Fibroblast of lung (primary cell): ENCODE results near the gene NPR1. TPM values are rescaled to one million over a fixed set of nuclear protein-coding genes. Genes with fewer than 3 reads are reported as not detected.
"Not testable (repeated sequence)": the region's sequence is repeated elsewhere in the genome, so short reads cannot be mapped to it uniquely, and the experiment has no call there.

Experiments used
- DNase-seq, 2 donors: peaks; one replicate each; pipeline versions ENCODE4 v3.0.0 to v3.0.0-alpha.2; 2010; ENCODE audit warnings: low read depth in 2 of 2
- H2AFZ ChIP-seq: 2 replicates; pipeline ENCODE4 v1.5.1; 2012; ENCODE audit warnings: low read length, control low read depth, inconsistent platforms
- H3K27ac ChIP-seq: 2 replicates; pipeline ENCODE4 v1.5.1; 2011; ENCODE audit warnings: low read length, control low read depth; ENCODE audit not compliant: insufficient read depth
- H3K27me3 ChIP-seq: 2 replicates; pipeline ENCODE4 v1.5.1; 2011; ENCODE audit warnings: mild to moderate bottlenecking, low read length; ENCODE audit not compliant: control insufficient read depth, insufficient read depth
- H3K36me3 ChIP-seq: 2 replicates; pipeline ENCODE4 v1.5.1; 2011; ENCODE audit warnings: low read length; ENCODE audit not compliant: control insufficient read depth, insufficient read depth
- H3K4me1 ChIP-seq: 2 replicates; pipeline ENCODE4 v1.5.1; 2011; ENCODE audit warnings: low read length; ENCODE audit not compliant: control insufficient read depth, insufficient read depth; ENCODE audit errors: extremely low read depth
- H3K4me2 ChIP-seq: 2 replicates; pipeline ENCODE4 v1.5.1; 2011; ENCODE audit warnings: low read length, control low read depth; ENCODE audit not compliant: insufficient read depth; ENCODE audit errors: extremely low read depth
- H3K4me3 ChIP-seq, 4 experiments: fragments of 200-600 bp in 1 of 4; sonication (generic) in 1 of 4; replicated peaks in 1 of 4; 2 replicates each; pipeline ENCODE4 v1.5.1; 2011 to 2016; ENCODE audit warnings: low read length in 4 of 4, low read depth in 3 of 4, mild to moderate bottlenecking in 3 of 4, control low read depth in 2 of 4, inconsistent platforms in 1 of 4, mixed read lengths in 1 of 4; ENCODE audit not compliant: insufficient read depth in 1 of 4; ENCODE audit errors: control extremely low read depth in 1 of 4
- H3K79me2 ChIP-seq: 2 replicates; pipeline ENCODE4 v1.5.1; 2012; ENCODE audit warnings: mild to moderate bottlenecking, low read length, inconsistent platforms; ENCODE audit not compliant: control insufficient read depth, insufficient read depth
- H3K9ac ChIP-seq: 2 replicates; pipeline ENCODE4 v1.5.1; 2011; ENCODE audit warnings: mild to moderate bottlenecking, low read length, control low read depth; ENCODE audit not compliant: insufficient read depth
- H3K9me3 ChIP-seq: 2 replicates; pipeline ENCODE4 v1.5.1; 2012; ENCODE audit warnings: low read depth, low read length; ENCODE audit not compliant: control insufficient read depth, insufficient read depth
- H4K20me1 ChIP-seq: 2 replicates; pipeline ENCODE4 v1.5.1; 2011; ENCODE audit warnings: low read length; ENCODE audit not compliant: control insufficient read depth, insufficient read depth; ENCODE audit errors: extremely low read depth
- CTCF ChIP-seq, 2 donors: IDR thresholded peaks in 1 of 2; conservative IDR thresholded peaks in 1 of 2; 1 replicate in 1 of 2; 2 replicates in 1 of 2; pipeline ENCODE4 v1.5.1; 2011 to 2012; ENCODE audit warnings: low read length in 2 of 2, control low read depth in 1 of 2, inconsistent platforms in 1 of 2, low read depth in 1 of 2, mild to moderate bottlenecking in 1 of 2
- EZH2 ChIP-seq: IDR thresholded peaks from 2 replicates; pipeline ENCODE4 v1.5.1; 2012; ENCODE audit warnings: low read length, control low read depth, mild to moderate bottlenecking; ENCODE audit errors: missing control alignments
- polyA plus RNA-seq, 2 donors: library from polyadenylated mRNA; depleted of rRNA in 1 of 2; stranded (reverse) in 1 of 2; unstranded in 1 of 2; fragments of >200 nt; gene quantifications; 2 replicates each; pipeline ENCODE4 v1.2.1, GENCODE V29; 2011 to 2012; ENCODE audit warnings: missing spikeins in 1 of 2
- total RNA-seq: library from RNA; depleted of rRNA; stranded (reverse); fragments of >200 nt; gene quantifications from 2 replicates; pipeline ENCODE4 v1.2.1, GENCODE V29; 2014

Gene NPR1
- total and polyA plus RNA-seq, 2 donors (not counting 1 experiment from before 2014, with no cell fraction given) = 0.14 to 0.66 TPM

DNA sequence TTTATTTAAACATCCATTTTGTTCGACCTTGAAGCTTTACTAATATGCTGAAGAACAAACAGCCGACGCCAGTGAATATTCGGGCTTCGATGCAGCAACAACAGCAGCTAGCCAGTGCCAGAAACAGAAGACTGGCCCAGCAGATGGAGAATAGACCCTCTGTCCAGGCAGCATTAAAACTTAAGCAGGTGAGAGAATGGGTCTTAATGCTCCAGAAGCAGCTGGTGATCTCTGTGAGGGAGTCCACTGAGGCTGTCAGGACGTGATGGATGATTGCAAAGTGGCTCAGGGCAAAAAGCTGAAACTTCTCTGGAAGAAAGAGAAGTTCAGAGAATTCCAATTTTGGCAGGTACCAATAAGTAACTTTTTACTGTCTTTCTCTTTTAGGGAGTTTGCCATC lies 40.2 kb upstream of the NPR1 start:
- no peak for DNase-seq
- H4K20me1 ChIP-seq = no peaks in the 10 kb centered on the region
- H3K36me3 ChIP-seq = peaks cover 26% of the 10 kb centered on the region
- no peaks in the 10 kb centered on the region for H3K9me3 ChIP-seq
- no peak overlapping the region for H2AFZ ChIP-seq
- peaks cover 35% of the 10 kb centered on the region for H3K79me2 ChIP-seq
- no peaks in the 10 kb centered on the region for H3K27me3 ChIP-seq
- H3K9ac ChIP-seq = no peak overlapping the region
- no peak overlapping the region for H3K27ac ChIP-seq
- H3K4me3 ChIP-seq = no peak overlapping the region
- H3K4me2 ChIP-seq = no peak overlapping the region
- TF ChIP-seq CTCF (conservative IDR thresholded peaks at IDR 0.05 in 1 of 2, IDR thresholded peaks at IDR 0.05 in 1 of 2; ENCODE audit: low read depth in 1 of 2, low read length in 2 of 2) = no peak
- no peak for TF ChIP-seq EZH2
- peaks cover 4% of the 10 kb centered on the region for H3K4me1 ChIP-seq

GRCh38 chr1:153639280-153639679 lies 39.2 kb upstream of the NPR1 start:
- H3K9ac ChIP-seq = no peak overlapping the region
- H3K27ac ChIP-seq = no peak overlapping the region
- TF ChIP-seq CTCF (conservative IDR thresholded peaks at IDR 0.05 in 1 of 2, IDR thresholded peaks at IDR 0.05 in 1 of 2; ENCODE audit: low read depth in 1 of 2, low read length in 2 of 2) (no peak), EZH2 (no peak)
- H3K9me3 ChIP-seq = no peaks in the 10 kb centered on the region
- H3K36me3 ChIP-seq = peaks cover 28% of the 10 kb centered on the region
- peaks cover 35% of the 10 kb centered on the region for H3K79me2 ChIP-seq
- H4K20me1 ChIP-seq = no peaks in the 10 kb centered on the region
- H2AFZ ChIP-seq = no peak overlapping the region
- no peaks in the 10 kb centered on the region for H3K27me3 ChIP-seq
- no peaks in the 10 kb centered on the region for H3K4me1 ChIP-seq
- H3K4me2 ChIP-seq = no peak overlapping the region
- DNase-seq = no peak
- no peak overlapping the region for H3K4me3 ChIP-seq

- not testable (repeated sequence) for H3K4me1 ChIP-seq
- Histone ChIP-seq H3K79me2 (peaks cover 27% of the 10 kb centered on the region), H3K36me3 (peaks cover 31% of the 10 kb centered on the region)
Observed at GRCh38 chr1:153640213-153640612, 38.3 kb upstream of the NPR1 start.

More at GRCh38 chr1:153640213-153640612, 38.3 kb upstream of the NPR1 start:
- not testable (repeated sequence) for H3K9ac ChIP-seq, H3K4me2 ChIP-seq, H4K20me1 ChIP-seq, H2AFZ ChIP-seq, DNase-seq, H3K4me3 ChIP-seq, H3K9me3 ChIP-seq, H3K27ac ChIP-seq, H3K27me3 ChIP-seq
